Measurements from ENCODE around the gene RGMA.
"Not testable (repeated sequence)": the region's sequence is repeated elsewhere in the genome, so short reads cannot be mapped to it uniquely, and the experiment has no call there.

RGMA gene

DNA sequence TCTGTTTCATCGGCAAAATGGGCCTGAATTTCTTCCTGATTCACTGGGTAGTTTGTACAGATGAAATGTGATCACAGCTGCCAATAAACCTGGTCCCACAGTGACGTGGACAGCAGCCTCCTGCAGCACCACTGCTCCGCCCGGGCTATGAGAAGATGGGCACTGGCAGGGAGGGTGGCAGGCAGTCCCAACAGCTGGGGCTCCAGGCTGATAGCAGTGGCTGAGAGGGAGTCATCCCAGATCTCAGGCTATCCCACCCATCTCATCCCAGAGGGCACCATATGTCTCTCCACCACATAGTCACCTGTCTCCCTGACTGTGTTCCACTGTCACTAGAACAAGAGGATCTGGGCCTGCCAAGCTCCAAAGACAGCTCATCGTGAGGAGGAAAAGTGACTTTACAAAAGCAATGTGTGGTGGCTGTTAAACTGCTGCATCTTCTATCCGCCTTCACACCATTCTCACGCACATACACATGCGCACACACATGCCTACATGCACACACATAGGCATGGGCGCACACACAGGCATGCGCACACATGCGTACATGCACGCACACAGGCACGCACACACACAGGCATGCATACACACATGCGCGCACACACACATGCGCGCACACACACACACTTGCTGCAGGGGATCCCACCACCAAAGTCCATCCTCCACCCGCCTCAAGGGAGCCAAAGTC, 46.2 kb downstream of the RGMA start:
- no peak for TF ChIP-seq Cebpa-rat (IDR thresholded peaks at IDR 0.05)
- peaks cover 0 to 12% (median 8%) of the 10 kb centered on the region in 11 experiments; a peak in 12 of 22 replicates for H3K9me3 ChIP-seq (replicated peaks in 1 of 11)
- H3K4me3 ChIP-seq = no peak overlapping the region
- H3K9ac ChIP-seq = peak overlapping the region in 2 of 11 experiments; percentile 13 to 14; a peak in 1 of 22 replicates
- H3K4me2 ChIP-seq = peak overlapping the region; percentile 5 to 68 (median 30); a peak in 13 of 22 replicates
- H4K20me1 ChIP-seq = peaks cover 0 to 36% (median 0%) of the 10 kb centered on the region in 11 experiments; a peak in 7 of 22 replicates
- peaks cover 38 to 96% (median 89%) of the 10 kb centered on the region in 10 experiments for H3K4me1 ChIP-seq
- H3K36me3 ChIP-seq = peaks cover 0 to 62% (median 30%) of the 10 kb centered on the region in 11 experiments; a peak in 14 of 22 replicates
- H3K27ac ChIP-seq = peak overlapping the region in 4 of 11 experiments; percentile 8 to 48 (median 16); a peak in 3 of 22 replicates
- no peaks in the 10 kb centered on the region for H3K27me3 ChIP-seq

DNA sequence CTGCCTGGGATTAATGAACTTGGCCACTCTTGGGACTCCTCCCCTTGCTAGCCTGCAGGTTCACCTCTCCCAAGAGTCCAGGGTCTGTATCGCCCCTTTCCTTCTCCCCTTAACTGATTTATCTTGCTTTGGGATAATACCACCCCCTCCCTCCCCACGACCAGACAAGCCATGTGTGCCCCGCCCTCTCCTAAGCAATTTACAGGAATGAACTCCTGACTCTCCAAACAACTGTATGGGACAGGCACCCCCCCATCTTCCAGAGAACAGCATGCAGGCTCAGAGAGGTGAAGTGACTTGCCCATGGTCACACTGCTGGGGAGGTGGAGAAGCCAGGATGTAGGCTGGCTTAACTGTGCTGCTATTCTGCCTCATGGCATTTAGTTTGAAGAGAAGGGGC, 46.8 kb downstream of the RGMA start:
- Histone ChIP-seq H3K27ac (peak overlapping the region in 3 of 11 experiments; percentile 15 to 48 (median 17); a peak in 4 of 22 replicates), H3K36me3 (peaks cover 0 to 57% (median 30%) of the 10 kb centered on the region in 11 experiments; a peak in 14 of 22 replicates), H3K4me3 (no peak overlapping the region), H3K4me2 (peak overlapping the region in 9 of 11 experiments; percentile 12 to 82 (median 38); a peak in 10 of 22 replicates), H3K9me3 (replicated peaks in 1 of 11) (peaks cover 0 to 12% (median 8%) of the 10 kb centered on the region in 11 experiments; a peak in 12 of 22 replicates), H4K20me1 (peaks cover 0 to 30% (median 0%) of the 10 kb centered on the region in 11 experiments; a peak in 7 of 22 replicates), H3K9ac (no peak overlapping the region), H3K27me3 (no peaks in the 10 kb centered on the region), H3K4me1 (peaks cover 38 to 96% (median 89%) of the 10 kb centered on the region in 10 experiments)
- TF ChIP-seq Cebpa-rat (IDR thresholded peaks at IDR 0.05) = no peak

DNA sequence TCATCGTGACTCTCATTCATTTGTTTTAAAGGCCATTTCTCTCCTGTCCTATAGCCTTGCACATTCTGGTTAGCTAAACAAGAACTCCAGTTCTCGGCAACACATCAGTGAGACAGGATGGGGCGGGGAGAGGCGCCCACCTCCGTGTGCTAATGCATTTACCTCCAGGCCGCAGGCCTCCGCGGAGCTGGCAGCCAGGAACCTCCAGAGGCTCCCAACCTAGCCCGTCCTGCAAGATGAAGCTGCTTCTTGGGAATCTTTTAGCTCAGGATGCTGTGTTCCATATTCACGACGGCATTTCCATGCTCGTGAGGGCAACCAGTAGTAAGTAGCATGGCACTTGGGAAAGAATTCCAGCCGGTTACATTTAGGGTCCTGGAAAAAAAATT, 47.9 kb downstream of the RGMA start:
- no peaks in the 10 kb centered on the region for H3K27me3 ChIP-seq
- peaks cover 0 to 21% (median 0%) of the 10 kb centered on the region in 11 experiments; a peak in 7 of 22 replicates for H4K20me1 ChIP-seq
- TF ChIP-seq Cebpa-rat (IDR thresholded peaks at IDR 0.05) = no peak
- H3K9me3 ChIP-seq (replicated peaks in 1 of 11) = peaks cover 0 to 5% (median 2%) of the 10 kb centered on the region in 11 experiments; a peak in 11 of 22 replicates
- H3K4me1 ChIP-seq = peaks cover 48 to 96% (median 92%) of the 10 kb centered on the region in 10 experiments
- peak overlapping the region; percentile 35 to 82 (median 64); a peak in 21 of 22 replicates for H3K4me2 ChIP-seq
- H3K4me3 ChIP-seq = no peak overlapping the region
- H3K27ac ChIP-seq = peak overlapping the region in 8 of 11 experiments; percentile 29 to 65 (median 44); a peak in 9 of 22 replicates
- peak overlapping the region in 1 of 11 experiments; percentile 29; a peak in 2 of 22 replicates for H3K9ac ChIP-seq
- H3K36me3 ChIP-seq = peaks cover 0 to 47% (median 21%) of the 10 kb centered on the region in 11 experiments; a peak in 14 of 22 replicates

DNA sequence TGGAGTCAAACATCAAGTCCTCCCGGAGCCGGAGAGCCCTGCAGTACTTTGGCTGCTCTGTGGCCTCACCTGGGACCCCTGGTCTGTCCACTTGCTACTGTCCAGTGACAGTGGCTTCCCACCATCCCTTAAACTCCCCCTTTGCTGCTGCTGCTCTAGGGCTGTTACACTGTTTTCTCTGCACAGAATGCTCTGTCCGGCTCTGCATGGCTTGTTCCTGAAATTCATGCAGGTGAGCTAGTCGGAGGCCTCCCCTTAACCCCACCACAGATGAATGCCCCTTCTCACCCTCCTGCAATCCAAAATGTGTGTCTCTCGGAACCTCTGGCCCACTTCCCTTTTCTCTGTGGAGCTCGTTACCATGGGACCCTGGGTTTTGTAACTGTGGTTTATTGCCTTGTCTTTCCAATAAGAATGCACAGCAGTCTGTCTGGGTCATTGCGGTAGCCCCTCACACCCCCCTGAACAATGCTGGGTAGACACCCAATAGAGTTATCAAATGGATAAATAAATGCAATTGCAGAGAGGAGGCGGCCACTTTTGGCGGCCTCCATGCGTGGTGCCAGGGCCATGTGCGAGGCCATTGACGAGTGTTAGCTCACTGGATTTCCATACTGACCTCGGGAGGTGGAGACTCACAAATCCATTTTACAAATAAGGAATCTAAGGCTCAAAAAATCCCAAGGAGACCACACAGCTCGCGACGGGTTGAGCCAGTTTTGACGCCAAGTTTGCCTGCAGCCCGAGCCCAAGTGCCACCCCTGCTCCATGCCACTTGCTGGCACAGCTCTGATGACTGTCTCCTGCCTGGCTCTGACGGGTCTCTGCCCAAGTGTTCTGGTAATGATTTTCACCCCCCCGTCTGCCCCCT, 48.5 kb downstream of the RGMA start:
- peak overlapping the region in 5 of 11 experiments; percentile 1 to 30 (median 24); a peak in 3 of 22 replicates for H3K9ac ChIP-seq
- peak overlapping the region in 9 of 11 experiments; percentile 26 to 65 (median 41); a peak in 15 of 22 replicates for H3K27ac ChIP-seq
- H3K4me1 ChIP-seq = peaks cover 55 to 98% (median 96%) of the 10 kb centered on the region in 10 experiments
- peaks cover 0 to 20% (median 0%) of the 10 kb centered on the region in 11 experiments; a peak in 7 of 22 replicates for H4K20me1 ChIP-seq
- TF ChIP-seq Cebpa-rat (IDR thresholded peaks at IDR 0.05) = 0 out of 22 replicates have a peak, but pooled peaks of 1 of the 11 experiments have one; percentile 13
- peak overlapping the region; percentile 35 to 82 (median 64) for H3K4me2 ChIP-seq
- H3K27me3 ChIP-seq = no peaks in the 10 kb centered on the region
- H3K36me3 ChIP-seq = peaks cover 0 to 40% (median 15%) of the 10 kb centered on the region in 11 experiments; a peak in 14 of 22 replicates
- no peaks in the 10 kb centered on the region for H3K9me3 ChIP-seq (replicated peaks in 1 of 11)
- H3K4me3 ChIP-seq = no peak overlapping the region

DNA sequence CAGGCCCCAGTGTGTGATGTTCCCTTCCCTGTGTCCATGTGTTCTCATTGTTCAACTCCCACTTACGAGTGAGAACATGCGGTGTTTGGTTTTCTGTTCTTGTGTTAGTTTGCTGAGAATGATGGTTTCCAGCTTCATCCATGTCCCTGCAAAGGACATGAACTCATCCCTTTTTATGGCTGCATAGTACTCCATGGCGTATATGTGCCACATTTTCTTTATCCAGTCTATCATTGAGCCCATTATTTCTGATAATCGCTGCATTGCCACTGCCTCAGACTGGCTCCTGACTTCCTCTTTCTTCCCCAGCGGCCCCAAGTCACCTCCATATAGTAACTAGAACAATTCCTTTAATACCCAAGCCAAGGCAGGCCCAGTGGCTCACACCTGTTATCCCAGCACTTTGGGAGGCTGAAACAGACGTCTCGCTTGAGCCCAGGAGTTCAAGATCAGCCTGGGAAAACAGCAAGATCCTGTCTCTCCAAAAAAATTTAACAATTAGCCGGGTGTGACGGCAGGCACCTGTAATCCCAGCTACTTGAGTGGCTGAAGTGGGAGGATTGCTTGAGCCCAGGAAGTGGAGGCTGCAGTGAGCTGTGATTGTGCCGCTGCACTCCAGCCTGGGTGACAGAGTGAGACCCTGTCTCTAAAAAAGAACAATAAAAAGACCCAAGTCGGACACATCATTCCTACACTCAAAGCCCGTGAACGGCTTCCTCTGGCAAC, 49.3 kb downstream of the RGMA start:
- Histone ChIP-seq H3K4me2 (peak overlapping the region; percentile 35 to 82 (median 64)), H3K36me3 (peaks cover 0 to 32% (median 7%) of the 10 kb centered on the region in 11 experiments; a peak in 14 of 22 replicates), H3K9ac (peak overlapping the region in 4 of 11 experiments; percentile 1 to 30 (median 18); a peak in 2 of 22 replicates), H3K27ac (peak overlapping the region in 9 of 11 experiments; percentile 12 to 65 (median 38); a peak in 14 of 22 replicates), H4K20me1 (peaks cover 0 to 13% (median 0%) of the 10 kb centered on the region in 11 experiments; a peak in 6 of 22 replicates), H3K4me1 (peaks cover 58 to 98% (median 96%) of the 10 kb centered on the region in 10 experiments)
- H3K4me3 ChIP-seq; H3K9me3 ChIP-seq (replicated peaks in 1 of 11); H3K27me3 ChIP-seq: not testable (repeated sequence)

DNA sequence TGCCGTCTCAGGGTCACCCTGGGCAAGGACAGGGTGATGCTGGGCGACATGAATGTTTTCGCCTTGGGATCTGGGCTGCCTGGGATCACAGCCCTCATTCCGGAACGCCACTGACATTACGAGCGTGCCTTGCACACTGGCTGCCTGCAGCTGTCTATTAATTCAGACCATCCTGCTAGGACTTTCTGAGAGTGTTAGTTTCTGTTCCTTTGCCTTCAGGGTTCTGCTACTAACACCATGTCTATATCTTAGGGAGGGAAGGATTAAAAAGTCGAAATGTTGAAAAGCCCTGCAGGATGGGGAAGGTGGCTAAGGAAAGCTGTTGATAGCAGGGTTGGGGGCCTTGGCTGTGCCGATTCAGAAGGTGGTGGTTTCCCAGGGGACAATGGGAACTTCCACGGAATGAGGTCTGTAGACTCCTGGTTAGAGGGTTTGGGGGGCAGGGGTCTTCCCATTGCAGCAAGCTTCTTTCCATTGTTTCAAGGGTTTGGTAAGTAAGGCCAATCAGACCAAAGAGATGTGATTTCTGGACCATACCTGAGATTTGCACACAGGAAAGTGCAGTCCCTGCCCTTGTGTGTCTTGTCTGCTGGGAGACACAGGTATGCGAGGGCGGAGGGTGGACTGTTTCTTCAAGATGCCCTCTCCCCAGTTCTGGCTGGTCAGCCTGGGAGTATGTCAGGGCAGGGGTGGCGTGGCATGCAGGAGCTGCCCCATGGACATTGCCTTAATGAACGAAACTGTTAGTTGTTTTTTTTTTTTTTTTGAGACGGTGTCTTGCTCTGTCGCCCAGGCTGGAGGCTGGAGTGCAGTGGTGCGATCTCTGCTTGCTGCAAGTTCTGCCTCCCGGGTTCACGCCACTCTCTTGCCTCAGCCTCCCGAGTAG, 50.9 kb downstream of the RGMA start:
- Histone ChIP-seq H3K27ac (peak overlapping the region in 10 of 11 experiments; percentile 25 to 81 (median 76); a peak in 19 of 22 replicates), H3K36me3 (peaks cover 0 to 18% (median 0%) of the 10 kb centered on the region in 11 experiments; a peak in 6 of 22 replicates), H3K27me3 (0 out of 22 replicates have a peak, but pooled peaks cover 0 to 6% (median 0%) of the 10 kb centered on the region in 11 experiments), H3K9ac (peak overlapping the region in 10 of 11 experiments; percentile 15 to 76 (median 67); a peak in 17 of 22 replicates), H4K20me1 (peaks cover 0 to 4% (median 0%) of the 10 kb centered on the region in 11 experiments; a peak in 2 of 22 replicates), H3K9me3 (replicated peaks in 1 of 11) (no peaks in the 10 kb centered on the region), H3K4me3 (peak overlapping the region in 6 of 10 experiments; percentile 6 to 38 (median 21); a peak in 10 of 20 replicates), H3K4me2 (peak overlapping the region; percentile 76 to 95 (median 88)), H3K4me1 (peaks cover 58 to 96% (median 86%) of the 10 kb centered on the region in 10 experiments)
- no peak for TF ChIP-seq Cebpa-rat (IDR thresholded peaks at IDR 0.05)
